CD14-positive monocyte (primary cell): ENCODE measurements around the gene HIBADH. TPM values are rescaled to one million over a fixed set of nuclear protein-coding genes. Genes with fewer than 3 reads are reported as not detected.
"Not testable (repeated sequence)": the region's sequence is repeated elsewhere in the genome, so short reads cannot be mapped to it uniquely, and the experiment has no call there.

Source experiments
- DNase-seq, 3 donors: peaks; one replicate each; pipeline ENCODE4 v3.0.0-alpha.2; 2011 to 2022
- H2AFZ ChIP-seq: 2 replicates; pipeline ENCODE4 v1.6.0; 2012; ENCODE audit warnings: mild to moderate bottlenecking, low read depth, low read length, inconsistent platforms; ENCODE audit not compliant: insufficient read depth, poor library complexity, severe bottlenecking
- H3K27ac ChIP-seq, 2 donors: 1 replicate in 1 of 2; 2 replicates in 1 of 2; pipeline ENCODE4 v1.5.1; 2012 to 2013; ENCODE audit warnings: low read length in 2 of 2, control low read depth in 1 of 2, inconsistent platforms in 1 of 2, low read depth in 1 of 2, mild to moderate bottlenecking in 1 of 2
- H3K27me3 ChIP-seq, 2 donors: one replicate each; pipeline versions ENCODE4 v1.6.0 to v1.6.1; 2011 to 2013; ENCODE audit warnings: low read length in 2 of 2; ENCODE audit not compliant: control insufficient read depth in 2 of 2, insufficient read depth in 2 of 2
- H3K36me3 ChIP-seq, 2 donors: replicated peaks in 1 of 2; 1 replicate in 1 of 2; 2 replicates in 1 of 2; pipeline versions ENCODE4 v1.5.1 to v1.6.1; 2012 to 2013; ENCODE audit warnings: low read length in 2 of 2, control low read depth in 1 of 2, inconsistent platforms in 1 of 2, mild to moderate bottlenecking in 1 of 2; ENCODE audit not compliant: insufficient read depth in 2 of 2, control insufficient read depth in 1 of 2
- H3K4me1 ChIP-seq, 2 donors: 1 replicate in 1 of 2; 2 replicates in 1 of 2; pipeline versions ENCODE4 v1.5.1 to v1.6.1; 2012 to 2013; ENCODE audit warnings: low read length in 2 of 2, control low read depth in 1 of 2, inconsistent platforms in 1 of 2, mild to moderate bottlenecking in 1 of 2, moderate library complexity in 1 of 2; ENCODE audit not compliant: insufficient read depth in 2 of 2, control insufficient read depth in 1 of 2
- H3K4me2 ChIP-seq: replicated peaks from 2 replicates; pipeline ENCODE3; 2012; ENCODE audit warnings: low read length, moderate library complexity, mild to moderate bottlenecking; ENCODE audit not compliant: poor library complexity, severe bottlenecking; ENCODE audit errors: extremely low read depth
- H3K4me3 ChIP-seq, 3 experiments: fragments of 200-600 bp in 1 of 3; sonication (generic) in 1 of 3; replicated peaks in 1 of 3; 1 replicate in 2 of 3; 2 replicates in 1 of 3; pipeline ENCODE4 v1.5.1; 2011 to 2013; ENCODE audit warnings: low read length in 3 of 3, mild to moderate bottlenecking in 3 of 3, control low read depth in 2 of 3, low read depth in 2 of 3, inconsistent platforms in 1 of 3, moderate library complexity in 1 of 3
- H3K79me2 ChIP-seq: 2 replicates; pipeline ENCODE4 v1.6.0; 2012; ENCODE audit warnings: mild to moderate bottlenecking, control low read depth, inconsistent platforms, low read length, moderate library complexity; ENCODE audit not compliant: insufficient read depth
- H3K9ac ChIP-seq: 2 replicates; pipeline ENCODE4 v1.6.0; 2017; ENCODE audit warnings: low read length, mild to moderate bottlenecking; ENCODE audit not compliant: insufficient read depth, poor library complexity, severe bottlenecking
- H3K9me3 ChIP-seq, 2 donors: replicated peaks in 1 of 2; 1 replicate in 1 of 2; 2 replicates in 1 of 2; pipeline versions ENCODE4 v1.5.1 to v1.6.1; 2012 to 2013; ENCODE audit warnings: low read length in 2 of 2, control low read depth in 1 of 2; ENCODE audit not compliant: control insufficient read depth in 1 of 2, insufficient read depth in 1 of 2
- H4K20me1 ChIP-seq: 2 replicates; pipeline ENCODE4 v1.6.0; 2012; ENCODE audit warnings: mild to moderate bottlenecking, low read length, control low read depth, moderate library complexity; ENCODE audit not compliant: insufficient read depth
- H3K27ac Mint-ChIP-seq, 7 donors: one replicate each; pipeline ENCODE4 v1.8.0; 2020; ENCODE audit warnings: mild to moderate bottlenecking in 7 of 7, mixed read lengths in 7 of 7, moderate library complexity in 6 of 7, inconsistent platforms in 2 of 7
- H3K27me3 Mint-ChIP-seq, 3 donors: one replicate each; pipeline ENCODE4 v1.8.0; 2021 to 2022; ENCODE audit warnings: low read depth in 3 of 3, mild to moderate bottlenecking in 3 of 3, mixed read lengths in 3 of 3, moderate library complexity in 3 of 3, inconsistent platforms in 1 of 3
- H3K36me3 Mint-ChIP-seq, 2 donors: one replicate each; pipeline ENCODE4 v1.8.0; 2020; ENCODE audit warnings: mixed read lengths in 2 of 2, inconsistent platforms in 1 of 2, mild to moderate bottlenecking in 1 of 2
- H3K4me1 Mint-ChIP-seq: one replicate; pipeline ENCODE4 v1.8.0; 2020; ENCODE audit warnings: mild to moderate bottlenecking, mixed read lengths
- H3K4me3 Mint-ChIP-seq, 2 donors: one replicate each; pipeline ENCODE4 v1.8.0; 2020; ENCODE audit warnings: mild to moderate bottlenecking in 2 of 2, mixed read lengths in 2 of 2, moderate library complexity in 1 of 2
- H3K9me3 Mint-ChIP-seq, 7 donors: one replicate each; pipeline ENCODE4 v1.8.0; 2020 to 2022; ENCODE audit warnings: mixed read lengths in 7 of 7, mild to moderate bottlenecking in 6 of 7, moderate library complexity in 6 of 7, inconsistent platforms in 2 of 7
- WGBS: methylation state at CpG from one replicate; pipeline ENCODE4 v1.1.5; 2013; ENCODE audit warnings: missing lambda C conversion rate; ENCODE audit not compliant: insufficient coverage; 5-methylcytosine and 5-hydroxymethylcytosine counted together
- intact Hi-C, 2 donors: fragments of 100-400 bp; cut with micrococcal nuclease; formaldehyde crosslinking; loops; one replicate each; pipeline versions ENCODE4 v1.15.0 to v1.15.1; 2023
- polyA plus RNA-seq, 3 donors: library from polyadenylated mRNA; depleted of rRNA in 1 of 3; unstranded in 2 of 3; stranded (reverse) in 1 of 3; fragments of 300-500 nt in 2 of 3; fragments of >200 nt in 1 of 3; fragmentation: Illumina TruSeq in 2 of 3; gene quantifications; 1 replicate in 2 of 3; 2 replicates in 1 of 3; pipeline ENCODE4 v1.2.3, GENCODE V29; 2012 to 2021
- TF ChIP-seq, protein P1 (sequence below): fragments of 200-600 bp; IDR thresholded peaks from one replicate; pipeline ENCODE4 v1.8.0; 2022; ENCODE audit warnings: antibody characterized with exemption, mild to moderate bottlenecking

The HIBADH gene
- polyA plus RNA-seq, 3 donors: 8.9 to 29.1 (median 26.5) TPM

DNA sequence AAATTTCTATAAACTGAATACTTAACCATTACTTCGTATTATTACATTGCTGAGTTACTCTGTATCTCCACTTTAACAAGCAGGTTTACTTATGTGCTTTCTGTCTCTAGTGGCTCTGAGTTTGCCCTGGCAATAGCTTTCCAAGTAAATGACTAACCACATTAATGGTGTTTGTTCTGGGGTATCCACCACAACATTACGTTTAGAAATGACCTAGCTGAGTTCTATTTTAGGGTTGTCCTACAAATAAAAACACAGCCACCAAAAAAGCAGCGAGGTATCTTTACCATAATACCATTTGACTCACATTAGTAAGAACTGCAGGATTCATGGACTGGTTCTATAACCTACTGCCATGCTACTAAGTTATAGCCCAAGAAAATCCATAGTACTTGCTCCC is 83.1 kb downstream of the HIBADH start:
- Mint-ChIP-seq H3K27ac (no peak overlapping the region), H3K27me3 (peaks cover 0 to 2% (median 1%) of the 10 kb centered on the region in 3 donors), H3K9me3 (no peaks in the 10 kb centered on the region), H3K4me3 (no peak overlapping the region), H3K4me1 (peaks cover 14% of the 10 kb centered on the region), H3K36me3 (peaks cover 0 to 2% of the 10 kb centered on the region in 2 donors)
- no peaks in the 10 kb centered on the region for H3K79me2 ChIP-seq
- 100% methylated on average over 2 of the region's 3 CpGs for WGBS
- intact Hi-C loops: loop anchor here in 1 of 2 donors (5.0 kb wide), 1 partner anchor 387 kb away; no protein-coding TSS in a partner anchor
- H3K27me3 ChIP-seq: no peaks in the 10 kb centered on the region
- no peak for DNase-seq
- no peak overlapping the region for H3K27ac ChIP-seq
- TF ChIP-seq, protein P1, sequence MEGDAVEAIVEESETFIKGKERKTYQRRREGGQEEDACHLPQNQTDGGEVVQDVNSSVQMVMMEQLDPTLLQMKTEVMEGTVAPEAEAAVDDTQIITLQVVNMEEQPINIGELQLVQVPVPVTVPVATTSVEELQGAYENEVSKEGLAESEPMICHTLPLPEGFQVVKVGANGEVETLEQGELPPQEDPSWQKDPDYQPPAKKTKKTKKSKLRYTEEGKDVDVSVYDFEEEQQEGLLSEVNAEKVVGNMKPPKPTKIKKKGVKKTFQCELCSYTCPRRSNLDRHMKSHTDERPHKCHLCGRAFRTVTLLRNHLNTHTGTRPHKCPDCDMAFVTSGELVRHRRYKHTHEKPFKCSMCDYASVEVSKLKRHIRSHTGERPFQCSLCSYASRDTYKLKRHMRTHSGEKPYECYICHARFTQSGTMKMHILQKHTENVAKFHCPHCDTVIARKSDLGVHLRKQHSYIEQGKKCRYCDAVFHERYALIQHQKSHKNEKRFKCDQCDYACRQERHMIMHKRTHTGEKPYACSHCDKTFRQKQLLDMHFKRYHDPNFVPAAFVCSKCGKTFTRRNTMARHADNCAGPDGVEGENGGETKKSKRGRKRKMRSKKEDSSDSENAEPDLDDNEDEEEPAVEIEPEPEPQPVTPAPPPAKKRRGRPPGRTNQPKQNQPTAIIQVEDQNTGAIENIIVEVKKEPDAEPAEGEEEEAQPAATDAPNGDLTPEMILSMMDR: no peak
- H3K4me3 ChIP-seq: no peak overlapping the region
- no peak overlapping the region for H3K4me2 ChIP-seq
- H3K4me1 ChIP-seq: peaks cover 0 to 3% of the 10 kb centered on the region in 2 donors
- no peak overlapping the region for H3K9ac ChIP-seq
- H3K36me3 ChIP-seq: no peaks in the 10 kb centered on the region
- H4K20me1 ChIP-seq: no peaks in the 10 kb centered on the region
- H3K9me3 ChIP-seq: no peaks in the 10 kb centered on the region
- H2AFZ ChIP-seq: no peak overlapping the region

GRCh38 chr7:27578169-27578568 is 84.5 kb downstream of the HIBADH start:
- intact Hi-C loops: loop anchor here in 1 of 2 donors (5.0 kb wide), 1 partner anchor 386 kb away; no protein-coding TSS in a partner anchor
- not testable (repeated sequence) for H3K4me3 ChIP-seq, DNase-seq, H3K27me3 Mint-ChIP-seq, H3K4me3 Mint-ChIP-seq, H3K79me2 ChIP-seq, H3K9me3 Mint-ChIP-seq, H3K36me3 ChIP-seq, H3K27ac Mint-ChIP-seq, H3K4me2 ChIP-seq, H3K9me3 ChIP-seq, H3K27ac ChIP-seq, H2AFZ ChIP-seq, H4K20me1 ChIP-seq, H3K4me1 ChIP-seq, H3K36me3 Mint-ChIP-seq, H3K27me3 ChIP-seq, H3K9ac ChIP-seq
- H3K4me1 Mint-ChIP-seq: peaks cover 14% of the 10 kb centered on the region
- WGBS: 56% methylated on average over 4 of the region's 7 CpGs
